Endothelial cell of umbilical vein (primary cell): Measurements from ENCODE around the gene FAAP100. TPM values are rescaled to one million over a fixed set of nuclear protein-coding genes. Genes with fewer than 3 reads are reported as not detected.

Experiments used
- BruUV-seq: library from RNA; stranded (reverse); fragments of 400-500 nt; replicated peaks from 2 replicates; lab custom pipeline; 2021; lab: Mats Ljungman, UMichigan
- CTCF ChIA-PET: fragments of 300-600, 350-600 bp; sonication (Branson Sonifier 250); formaldehyde crosslinking; loops from one replicate; lab custom pipeline; 2021; ENCODE audit warnings: antibody characterized with exemption, inconsistent platforms; lab: Charles Lee
- POLR2A ChIA-PET: fragments of 300-600, 350-600 bp; sonication (Branson Sonifier 250); formaldehyde crosslinking; loops from one replicate; lab custom pipeline; 2021; ENCODE audit warnings: antibody characterized with exemption, inconsistent platforms; lab: Charles Lee
- DNase-seq: peaks from one replicate; pipeline ENCODE4 v3.0.0-alpha.2; 2011; ENCODE audit warnings: low read depth, low spot score
- FAIRE-seq: peaks from 2 replicates; lab custom pipeline; 2011; peaks lifted over from hg19 to GRCh38; lab: Jason Lieb, UNC
- H2AFZ ChIP-seq: 2 replicates; pipeline ENCODE4 v1.6.0; 2012; ENCODE audit warnings: low read depth, low read length, control low read depth, inconsistent platforms
- H3K27ac ChIP-seq: 2 replicates; pipeline ENCODE4 v1.5.1; 2011; ENCODE audit warnings: low read depth, mild to moderate bottlenecking, control low read depth, low read length, moderate library complexity; ENCODE audit not compliant: insufficient read depth
- H3K27me3 ChIP-seq, 2 experiments: 2 replicates each; pipeline versions ENCODE4 v1.6.0 to v1.6.1; 2011; ENCODE audit warnings: low read length in 2 of 2, mixed read lengths in 1 of 2; ENCODE audit not compliant: control insufficient read depth in 2 of 2, insufficient read depth in 2 of 2
- H3K36me3 ChIP-seq, 2 experiments: 2 replicates in 1 of 2; 3 replicates in 1 of 2; pipeline ENCODE4 v1.5.1; 2011; ENCODE audit warnings: low read length in 2 of 2, mild to moderate bottlenecking in 1 of 2, moderate library complexity in 1 of 2; ENCODE audit not compliant: control insufficient read depth in 2 of 2, insufficient read depth in 2 of 2; ENCODE audit errors: extremely low read depth in 1 of 2
- H3K4me1 ChIP-seq: 3 replicates; pipeline ENCODE4 v1.5.1; 2011; ENCODE audit warnings: mild to moderate bottlenecking, low read length; ENCODE audit not compliant: control insufficient read depth, insufficient read depth; ENCODE audit errors: extremely low read depth
- H3K4me2 ChIP-seq: 2 replicates; pipeline ENCODE4 v1.6.1; 2011; ENCODE audit warnings: low read length, control low read depth, mixed read lengths; ENCODE audit not compliant: insufficient read depth
- H3K4me3 ChIP-seq, 3 experiments: fragments of 200-600 bp in 1 of 3; sonication (generic), shearing (Covaris generic) in 1 of 3; replicated peaks in 1 of 3; 2 replicates each; pipeline ENCODE4 v1.5.1; 2011 to 2016; ENCODE audit warnings: control low read depth in 3 of 3, low read length in 3 of 3, mild to moderate bottlenecking in 2 of 3, inconsistent platforms in 1 of 3, low read depth in 1 of 3, moderate library complexity in 1 of 3; ENCODE audit not compliant: insufficient read depth in 1 of 3
- H3K79me2 ChIP-seq: 2 replicates; pipeline ENCODE4 v1.6.0; 2012; ENCODE audit warnings: low read length, inconsistent platforms; ENCODE audit not compliant: control insufficient read depth, insufficient read depth
- H3K9ac ChIP-seq: replicated peaks from 2 replicates; pipeline ENCODE3; 2011; ENCODE audit warnings: low read length, control low read depth; ENCODE audit not compliant: insufficient read depth; ENCODE audit errors: extremely low read depth
- H3K9me1 ChIP-seq: replicated peaks from 3 replicates; pipeline ENCODE4 v1.6.0; 2011; ENCODE audit warnings: mild to moderate bottlenecking, low read length; ENCODE audit not compliant: control insufficient read depth, insufficient read depth; ENCODE audit errors: extremely low read depth
- H3K9me3 ChIP-seq: replicated peaks from 2 replicates; pipeline ENCODE4 v1.5.1; 2012; ENCODE audit warnings: low read length, inconsistent platforms; ENCODE audit not compliant: control insufficient read depth, insufficient read depth
- H4K20me1 ChIP-seq: replicated peaks from 2 replicates; pipeline ENCODE3; 2011; ENCODE audit warnings: mild to moderate bottlenecking, low read length; ENCODE audit not compliant: control insufficient read depth, insufficient read depth; ENCODE audit errors: extremely low read depth
- CTCF ChIP-seq, 2 donors: IDR thresholded peaks; 1 replicate in 1 of 2; 2 replicates in 1 of 2; pipeline ENCODE4 v1.5.1; 2011; ENCODE audit warnings: low read length in 2 of 2, mild to moderate bottlenecking in 2 of 2, moderate library complexity in 2 of 2, control low read depth in 1 of 2, inconsistent platforms in 1 of 2, low read depth in 1 of 2; ENCODE audit not compliant: insufficient read depth in 1 of 2; ENCODE audit errors: extremely low read depth in 1 of 2
- EZH2 ChIP-seq: IDR thresholded peaks from 2 replicates; pipeline ENCODE4 v1.6.1; 2012; ENCODE audit warnings: borderline replicate concordance, low read depth, mild to moderate bottlenecking, moderate library complexity, low read length, inconsistent platforms; ENCODE audit not compliant: severe bottlenecking
- FOS ChIP-seq: IDR thresholded peaks from 2 replicates; pipeline ENCODE4 v1.6.1; 2011; ENCODE audit warnings: mild to moderate bottlenecking, low read length, moderate library complexity, borderline replicate concordance; ENCODE audit not compliant: insufficient read depth
- GATA2 ChIP-seq: IDR thresholded peaks from 2 replicates; pipeline ENCODE4 v1.7.0; 2011; ENCODE audit warnings: low read depth, mild to moderate bottlenecking, moderate library complexity, mixed read lengths, low read length; ENCODE audit not compliant: insufficient read length, insufficient read depth
- JUN ChIP-seq: IDR thresholded peaks from 2 replicates; pipeline ENCODE4 v1.6.1; 2011; ENCODE audit warnings: borderline replicate concordance, low read depth; ENCODE audit not compliant: insufficient read length, insufficient read depth
- MAX ChIP-seq: IDR thresholded peaks from 2 replicates; pipeline ENCODE4 v1.6.1; 2011; ENCODE audit not compliant: insufficient read depth, insufficient read length
- MYC ChIP-seq: IDR thresholded peaks from one replicate; pipeline ENCODE4 v1.6.1; 2011; ENCODE audit warnings: mild to moderate bottlenecking, low read depth, low read length
- POLR2A ChIP-seq: IDR thresholded peaks from 2 replicates; pipeline ENCODE4 v1.6.1; 2012; ENCODE audit warnings: low read depth, mild to moderate bottlenecking, control low read depth, low read length
- POLR2AphosphoS5 ChIP-seq: IDR thresholded peaks from 2 replicates; pipeline ENCODE4 v1.6.1; 2012; ENCODE audit warnings: low read depth, mild to moderate bottlenecking, control low read depth, low read length, moderate library complexity; ENCODE audit not compliant: insufficient read depth
- dilution Hi-C: fragments of 300-500 bp; cut with MboI; formaldehyde crosslinking; loops from one replicate; pipeline ENCODE4 v1.15.0; 2019; ENCODE audit warnings: low sequenced_read_pairs; ENCODE audit not compliant: extremely low pct_ligation_motif_present
- intact Hi-C: fragments of 100-400 bp; cut with micrococcal nuclease; formaldehyde crosslinking; loops from one replicate; pipeline ENCODE4 v1.10.0; 2022
- polyA plus RNA-seq, 4 experiments: library from polyadenylated mRNA; depleted of rRNA in 3 of 4; stranded (reverse) in 3 of 4; unstranded in 1 of 4; fragments of >200 nt; gene quantifications; 2 replicates each; pipeline versions ENCODE4 v1.2.1 to v1.2.3, GENCODE V29; 2011 to 2012; ENCODE audit warnings: missing spikeins in 1 of 4
- total RNA-seq: library from RNA; stranded (reverse); gene quantifications from 2 replicates; pipeline ENCODE4 v1.2.3, GENCODE V29; 2021

Gene FAAP100
- total and polyA plus RNA-seq, 2 donors (not counting 3 experiments of a cell fraction or from before 2014, with no cell fraction given): 35.4 to 54.3 TPM

GRCh38 chr17:81492706-81493105 is 59.4 kb downstream of the FAAP100 start:
- no peak for TF ChIP-seq POLR2AphosphoS5
- no peak for TF ChIP-seq EZH2
- TF ChIP-seq GATA2: no peak
- no peak for TF ChIP-seq CTCF (IDR thresholded peaks at IDR 0.05; ENCODE audit: extremely low read depth in 1 of 2, insufficient read depth in 1 of 2, low read depth in 1 of 2, low read length in 2 of 2)
- no peak for TF ChIP-seq POLR2A
- TF ChIP-seq MYC: no peak
- no peak for TF ChIP-seq FOS
- TF ChIP-seq JUN: no peak
- no peak for TF ChIP-seq MAX
- dilution Hi-C loops: no loop called here
- FAIRE-seq: no peak
- no peaks in the 10 kb centered on the region for H3K9me1 ChIP-seq
- H3K9ac ChIP-seq: no peak overlapping the region
- H3K4me3 ChIP-seq: no peak overlapping the region
- POLR2A ChIA-PET: no interaction called here
- H3K9me3 ChIP-seq: no peaks in the 10 kb centered on the region
- no peaks in the 10 kb centered on the region for H3K36me3 ChIP-seq
- intact Hi-C loops: no loop called here
- no peak overlapping the region for H3K4me2 ChIP-seq
- CTCF ChIA-PET: interaction anchor here (1.2 kb wide), 1 partner anchor 8 kb away, joined by 3 read pairs; no protein-coding TSS in a partner anchor
- H4K20me1 ChIP-seq: no peaks in the 10 kb centered on the region
- peaks cover 6 to 12% of the 10 kb centered on the region in 2 experiments for H3K27me3 ChIP-seq
- H3K27ac ChIP-seq: no peak overlapping the region
- DNase-seq: no peak
- no peaks in the 10 kb centered on the region for H3K79me2 ChIP-seq
- BruUV-seq: no TSS peak
- no peak overlapping the region for H2AFZ ChIP-seq
- H3K4me1 ChIP-seq: peaks cover 6% of the 10 kb centered on the region
